ENCODE results near the gene CFAP90. TPM values are rescaled to one million over a fixed set of nuclear protein-coding genes. Genes with fewer than 3 reads are reported as not detected.
A peak's percentile ranks its signal among the peaks of the same experiment; 100 is the strongest.

The CFAP90 gene
- total RNA-seq, 1 experiment from 2014 or later: not detected

GRCh38 chr5:7828269-7828668 is 22.7 kb downstream of the CFAP90 start:
- CTCF ChIA-PET: interaction anchor here (1.0 to 1.1 kb wide), 3 partner anchors 9 to 13 kb away, joined by 3 read pairs; no protein-coding TSS in a partner anchor
- Histone ChIP-seq H3K4me2 (ENCODE audit: low read length) (no peak overlapping the region), H3K9me2 (ENCODE audit: insufficient read depth) (no peaks in the 10 kb centered on the region), H3K79me2 (ENCODE audit: insufficient read depth, low read length) (no peaks in the 10 kb centered on the region), H3K9ac (ENCODE audit: low read length) (no peak overlapping the region), H4K20me1 (ENCODE audit: insufficient read depth) (no peaks in the 10 kb centered on the region), H3K27ac (ENCODE audit: low read depth, low read length) (no peak overlapping the region), H3K36me3 (ENCODE audit: control insufficient read depth in 1 of 2, insufficient read depth in 2 of 2, low read length in 2 of 2) (no peaks in the 10 kb centered on the region), H2AFZ (ENCODE audit: low read depth, low read length, poor library complexity, severe bottlenecking) (no peak overlapping the region), H3K4me1 (ENCODE audit: control insufficient read depth in 1 of 2, insufficient read depth in 2 of 2, low read length in 2 of 2) (no peaks in the 10 kb centered on the region), H3K4me3 (replicated peaks in 1 of 2; ENCODE audit: low read depth in 1 of 2, low read length in 2 of 2) (no peak overlapping the region), H3K27me3 (ENCODE audit: insufficient read depth, low read length) (peaks cover 45% of the 10 kb centered on the region; the same call in 1 of the 2 replicates), H3K9me3 (ENCODE audit: control insufficient read depth in 1 of 2, insufficient read depth in 1 of 2, low read depth in 1 of 2, low read length in 2 of 2) (no peaks in the 10 kb centered on the region)
- POLR2A ChIA-PET: no interaction called here
- RAD21 ChIA-PET (ENCODE audit: low non-redundant PET in 1 of 2, low total read pairs in 2 of 2, uncharacterized antibody in 2 of 2, unreplicated experiment in 2 of 2): no interaction called here
- DNase-seq (ENCODE audit: low read depth, low spot score) (no peak), ATAC-seq (no peak)
- intact Hi-C loops (cut with micrococcal nuclease): no loop called here
- TF ChIP-seq FOSL1 (IDR thresholded peaks at IDR 0.05; ENCODE audit: low read depth): no peak
- no peak for TF ChIP-seq ELF1 (IDR thresholded peaks at IDR 0.05; ENCODE audit: borderline replicate concordance, low read depth)
- no peak for TF ChIP-seq EZH2phosphoT487 (IDR thresholded peaks at IDR 0.05; ENCODE audit: borderline replicate concordance)
- no peak for TF ChIP-seq POLR2AphosphoS5 (IDR thresholded peaks at IDR 0.05; ENCODE audit: low read depth, low read length)
- TF ChIP-seq POLR2A (IDR thresholded peaks at IDR 0.05; ENCODE audit: borderline replicate concordance, extremely low read depth, insufficient read depth, insufficient read length): no peak
- no peak for TF ChIP-seq CBX3 (IDR thresholded peaks at IDR 0.05; ENCODE audit: low read depth)
- BruUV-seq (replicated peaks): no TSS peak

- peaks cover 45% of the 10 kb centered on the region; the same call in 1 of the 2 replicates for H3K27me3 ChIP-seq (ENCODE audit: insufficient read depth, low read length)
- POLR2A ChIA-PET: no interaction called here
- H3K4me2 ChIP-seq (ENCODE audit: low read length): no peak overlapping the region
- no peaks in the 10 kb centered on the region for H3K9me3 ChIP-seq (ENCODE audit: control insufficient read depth in 1 of 2, insufficient read depth in 1 of 2, low read depth in 1 of 2, low read length in 2 of 2)
- ATAC-seq (no peak), DNase-seq (ENCODE audit: low read depth, low spot score) (no peak)
- no TSS peak for BruUV-seq (replicated peaks)
- TF ChIP-seq ELF1 (IDR thresholded peaks at IDR 0.05; ENCODE audit: borderline replicate concordance, low read depth): no peak
- TF ChIP-seq YY1 (IDR thresholded peaks at IDR 0.05; ENCODE audit: extremely low read depth, insufficient replicate concordance, low read depth, low read length): no peak
- no peak for TF ChIP-seq ZNF274 (IDR thresholded peaks at IDR 0.05; ENCODE audit: low read depth, low read length)
- 0 out of 6 replicates have a peak, but pooled peaks of 2 of the 3 experiments have one; percentile 8 to 18 for TF ChIP-seq CTCF (IDR thresholded peaks at IDR 0.05 in 2 of 3, conservative IDR thresholded peaks at IDR 0.05 in 1 of 3; ENCODE audit: borderline replicate concordance in 1 of 3, insufficient read depth in 1 of 3, low read depth in 2 of 3, low read length in 2 of 3)
- no peak for TF ChIP-seq POLR2A (IDR thresholded peaks at IDR 0.05; ENCODE audit: borderline replicate concordance, extremely low read depth, insufficient read depth, insufficient read length)
- no peak for TF ChIP-seq SP1 (IDR thresholded peaks at IDR 0.05; ENCODE audit: low read depth)
- RAD21 ChIA-PET (ENCODE audit: low non-redundant PET in 1 of 2, low total read pairs in 2 of 2, uncharacterized antibody in 2 of 2, unreplicated experiment in 2 of 2): no interaction called here
- no peak overlapping the region for H3K4me3 ChIP-seq (replicated peaks in 1 of 2; ENCODE audit: low read depth in 1 of 2, low read length in 2 of 2)
- no peaks in the 10 kb centered on the region for H3K9me2 ChIP-seq (ENCODE audit: insufficient read depth)
- no peaks in the 10 kb centered on the region for H3K79me2 ChIP-seq (ENCODE audit: insufficient read depth, low read length)
- H3K27ac ChIP-seq (ENCODE audit: low read depth, low read length): no peak overlapping the region
- H2AFZ ChIP-seq (ENCODE audit: low read depth, low read length, poor library complexity, severe bottlenecking): no peak overlapping the region
- no peaks in the 10 kb centered on the region for H3K36me3 ChIP-seq (ENCODE audit: control insufficient read depth in 1 of 2, insufficient read depth in 2 of 2, low read length in 2 of 2)
- H3K9ac ChIP-seq (ENCODE audit: low read length): no peak overlapping the region
- no peaks in the 10 kb centered on the region for H4K20me1 ChIP-seq (ENCODE audit: insufficient read depth)
- CTCF ChIA-PET: interaction anchor here (1.0 to 1.1 kb wide), 3 partner anchors 10 to 12 kb away, joined by 3 read pairs; no protein-coding TSS in a partner anchor
- intact Hi-C loops (cut with micrococcal nuclease): no loop called here
- no peaks in the 10 kb centered on the region for H3K4me1 ChIP-seq (ENCODE audit: control insufficient read depth in 1 of 2, insufficient read depth in 2 of 2, low read length in 2 of 2)
Observed at GRCh38 chr5:7827610-7828009, 23.3 kb downstream of the CFAP90 start.
